ENCODE measurements around the gene ILKAP.

Gene ILKAP

DNA sequence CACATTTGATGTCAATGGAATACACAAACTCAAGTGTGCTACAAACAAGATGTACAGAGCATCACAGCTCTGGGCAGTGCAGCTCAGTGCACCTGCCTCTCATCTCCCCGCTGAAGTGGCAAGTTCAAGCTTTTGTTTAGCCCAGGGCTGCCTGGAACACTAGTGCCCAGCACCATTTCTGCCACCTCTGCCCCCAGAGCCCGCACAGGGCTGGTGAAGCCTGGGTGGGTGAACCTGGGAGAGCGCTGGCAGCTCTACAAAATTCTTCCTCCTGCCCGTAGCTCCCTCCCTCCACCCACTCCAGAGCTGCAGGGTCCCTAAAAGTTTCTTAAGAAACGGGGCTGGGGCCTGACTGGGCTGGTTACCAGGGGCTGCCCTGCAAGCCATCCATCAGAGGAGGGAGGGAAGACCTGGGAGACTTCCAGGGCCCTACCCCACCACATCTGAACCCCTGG lies 34.8 kb upstream of the ILKAP start:
- DNase-seq (ENCODE audit: low read depth, low spot score) = no peak
- no peak overlapping the region for H3K4me3 ChIP-seq (ENCODE audit: low read length)

DNA sequence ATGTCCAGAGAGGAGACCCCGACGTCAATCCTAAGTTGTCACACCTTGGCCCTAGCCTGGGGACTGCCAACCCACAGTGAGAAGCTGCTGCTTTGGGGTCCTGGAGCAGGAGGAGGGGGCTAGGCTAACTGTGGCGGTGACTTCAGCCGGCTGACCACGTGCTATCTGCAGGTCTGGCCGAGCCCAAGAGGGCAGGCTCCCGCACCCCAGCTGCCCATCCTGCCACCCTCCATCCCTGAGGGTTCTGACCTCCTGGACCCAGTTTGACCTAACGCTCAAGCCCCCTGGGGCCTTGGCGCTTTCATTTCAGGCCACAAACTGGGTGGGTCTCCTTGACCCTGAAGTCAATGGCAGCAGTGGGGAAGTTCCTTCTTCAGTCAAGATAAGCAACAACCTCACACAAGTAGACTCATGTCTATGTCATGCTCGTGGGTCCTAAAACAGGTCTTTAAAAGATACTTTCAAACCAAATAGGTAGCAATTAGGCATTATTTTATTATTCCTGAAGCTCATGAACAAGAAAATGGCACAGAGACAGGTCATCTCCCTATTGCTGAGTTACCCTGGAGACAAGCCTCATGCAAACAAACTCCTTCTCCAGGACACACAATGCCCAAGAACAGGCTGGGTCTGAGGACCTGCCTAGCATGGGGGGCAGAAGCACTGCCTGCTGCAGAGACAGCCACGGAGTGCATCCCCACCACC lies 34.1 kb upstream of the ILKAP start:
- DNase-seq (ENCODE audit: low read depth, low spot score) = no peak
- H3K4me3 ChIP-seq (ENCODE audit: low read length) = no peak overlapping the region

DNA sequence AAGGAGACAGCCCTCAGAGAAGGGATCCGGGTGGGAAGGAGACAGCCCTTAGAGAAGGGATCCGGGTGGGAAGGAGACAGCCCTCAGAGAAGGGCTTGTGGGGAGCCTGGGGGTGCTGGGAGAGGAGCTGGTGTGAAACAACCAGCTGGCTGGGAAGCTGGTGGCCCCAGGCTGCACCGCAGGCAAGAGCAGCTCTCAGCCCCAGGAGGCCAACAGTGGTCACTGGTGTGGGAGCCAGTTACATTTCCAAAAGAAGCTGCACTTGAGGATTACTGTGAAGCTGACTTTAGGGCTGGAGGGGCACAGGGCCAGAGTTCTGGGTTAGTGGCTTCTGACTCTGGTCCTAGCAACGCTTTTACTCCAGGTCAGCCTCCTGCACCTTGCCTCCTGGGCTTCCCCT lies 33.1 kb upstream of the ILKAP start:
- H3K4me3 ChIP-seq (ENCODE audit: low read length) = no peak overlapping the region
- DNase-seq (ENCODE audit: low read depth, low spot score) = no peak

- no peak for DNase-seq (ENCODE audit: low read depth, low spot score)
- H3K4me3 ChIP-seq (ENCODE audit: low read length) = no peak overlapping the region
Measured at GRCh38 chr2:238235856-238236255, 32.4 kb upstream of the ILKAP start.

DNA sequence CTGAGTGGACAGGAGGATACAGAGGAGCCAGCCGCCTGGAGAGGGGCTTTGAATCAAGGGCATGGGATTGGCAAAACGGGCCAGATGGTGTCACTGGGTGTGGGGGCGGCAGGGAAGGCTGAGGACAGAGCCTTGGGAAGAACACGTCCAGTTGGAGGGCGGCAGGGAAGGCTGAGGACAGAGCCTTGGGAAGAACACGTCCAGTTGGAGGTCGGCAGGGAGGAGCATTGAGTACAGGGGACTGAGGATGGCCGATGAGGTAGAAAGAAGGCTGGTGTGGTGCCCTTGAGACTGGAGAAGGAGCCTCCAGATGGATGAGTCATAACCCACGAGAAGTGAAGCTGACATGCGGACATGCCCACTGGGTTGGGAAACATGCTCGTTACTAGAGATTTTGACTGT lies 31.8 kb upstream of the ILKAP start:
- no peak overlapping the region for H3K4me3 ChIP-seq (ENCODE audit: low read length)
- DNase-seq (ENCODE audit: low read depth, low spot score) = no peak

DNA sequence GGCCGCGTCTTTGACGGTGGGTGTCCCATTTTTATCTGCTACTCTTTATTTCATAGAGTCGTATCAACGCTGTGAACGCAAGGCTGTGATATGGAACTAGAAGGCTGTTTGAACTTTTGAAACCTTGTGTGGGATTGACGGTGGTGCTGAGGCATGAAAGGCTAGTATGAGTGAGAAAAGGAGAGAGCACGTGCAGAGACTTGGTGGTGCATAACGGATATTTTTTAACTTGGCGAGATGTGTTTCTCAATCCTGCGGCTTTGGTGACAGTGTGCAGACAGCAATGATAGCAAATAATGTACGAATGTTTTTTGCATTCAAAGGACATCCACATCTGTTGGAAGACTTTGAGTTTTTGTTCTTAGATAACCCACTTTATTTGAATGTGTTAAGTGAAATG lies 30.1 kb upstream of the ILKAP start:
- no peak for DNase-seq (ENCODE audit: low read depth, low spot score)
- no peak overlapping the region for H3K4me3 ChIP-seq (ENCODE audit: low read length)

- H3K4me3 ChIP-seq (ENCODE audit: low read length) = no peak overlapping the region
- no peak for DNase-seq (ENCODE audit: low read depth, low spot score)
Measured at GRCh38 chr2:238231809-238232208, 28.3 kb upstream of the ILKAP start.

- peak; percentile 17 for DNase-seq (ENCODE audit: low read depth, low spot score)
- no peak overlapping the region for H3K4me3 ChIP-seq (ENCODE audit: low read length)
Measured at GRCh38 chr2:238231251-238231793, 27.8 kb upstream of the ILKAP start.

DNA sequence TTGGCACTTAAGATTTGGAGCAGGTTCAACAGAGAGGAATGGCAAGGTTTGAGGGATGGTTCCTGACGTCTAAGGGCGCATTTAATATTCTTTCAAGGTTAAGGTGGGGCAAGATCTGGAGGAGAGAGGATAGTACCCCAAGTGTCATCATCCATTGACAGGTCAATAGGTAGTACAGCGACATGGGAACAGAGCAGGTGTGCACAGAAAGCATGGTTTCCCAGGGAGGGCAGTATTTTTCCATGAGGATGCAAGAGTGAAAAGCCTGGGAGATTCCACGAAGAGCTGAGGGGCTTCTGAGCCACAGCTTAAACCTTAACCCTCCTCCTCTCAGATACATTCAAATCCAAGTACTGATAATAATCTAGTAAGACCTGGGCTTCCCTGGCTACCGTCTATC lies 27.2 kb upstream of the ILKAP start:
- DNase-seq (ENCODE audit: low read depth, low spot score) = no peak
- no peak overlapping the region for H3K4me3 ChIP-seq (ENCODE audit: low read length)

GRCh38 chr2:238228700-238229099 lies 25.2 kb upstream of the ILKAP start:
- no peak for DNase-seq (ENCODE audit: low read depth, low spot score)
- no peak overlapping the region for H3K4me3 ChIP-seq (ENCODE audit: low read length)

GRCh38 chr2:238227587-238228032 lies 24.1 kb upstream of the ILKAP start:
- DNase-seq (ENCODE audit: low read depth, low spot score) = no peak
- no peak overlapping the region for H3K4me3 ChIP-seq (ENCODE audit: low read length)

GRCh38 chr2:238226698-238227586 lies 23.4 kb upstream of the ILKAP start:
- DNase-seq (ENCODE audit: low read depth, low spot score) = no peak
- H3K4me3 ChIP-seq (ENCODE audit: low read length) = no peak overlapping the region

GRCh38 chr2:238225911-238226697 lies 22.6 kb upstream of the ILKAP start:
- H3K4me3 ChIP-seq (ENCODE audit: low read length) = no peak overlapping the region
- no peak for DNase-seq (ENCODE audit: low read depth, low spot score)

DNA sequence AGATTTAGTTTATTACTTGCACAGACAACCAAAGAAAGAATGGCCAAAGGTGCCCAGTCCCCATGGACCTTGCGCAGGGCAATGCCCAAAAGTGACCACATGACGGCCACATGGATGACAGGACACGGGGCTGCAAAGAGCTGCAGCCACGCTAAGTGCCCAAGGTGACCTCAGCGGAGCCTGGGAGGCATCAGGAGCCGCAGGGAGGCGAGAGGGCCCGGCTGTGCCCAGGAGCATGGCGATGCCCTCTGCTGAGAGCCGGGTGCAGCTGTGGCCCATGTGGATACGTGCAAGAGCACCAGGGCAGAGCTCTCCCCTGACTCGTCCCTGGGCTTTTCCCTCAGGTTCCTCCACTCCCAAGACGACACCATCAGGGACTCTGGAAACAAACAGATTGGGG lies 21.6 kb upstream of the ILKAP start:
- H3K4me3 ChIP-seq (ENCODE audit: low read length) = no peak overlapping the region
- DNase-seq (ENCODE audit: low read depth, low spot score) = no peak

DNA sequence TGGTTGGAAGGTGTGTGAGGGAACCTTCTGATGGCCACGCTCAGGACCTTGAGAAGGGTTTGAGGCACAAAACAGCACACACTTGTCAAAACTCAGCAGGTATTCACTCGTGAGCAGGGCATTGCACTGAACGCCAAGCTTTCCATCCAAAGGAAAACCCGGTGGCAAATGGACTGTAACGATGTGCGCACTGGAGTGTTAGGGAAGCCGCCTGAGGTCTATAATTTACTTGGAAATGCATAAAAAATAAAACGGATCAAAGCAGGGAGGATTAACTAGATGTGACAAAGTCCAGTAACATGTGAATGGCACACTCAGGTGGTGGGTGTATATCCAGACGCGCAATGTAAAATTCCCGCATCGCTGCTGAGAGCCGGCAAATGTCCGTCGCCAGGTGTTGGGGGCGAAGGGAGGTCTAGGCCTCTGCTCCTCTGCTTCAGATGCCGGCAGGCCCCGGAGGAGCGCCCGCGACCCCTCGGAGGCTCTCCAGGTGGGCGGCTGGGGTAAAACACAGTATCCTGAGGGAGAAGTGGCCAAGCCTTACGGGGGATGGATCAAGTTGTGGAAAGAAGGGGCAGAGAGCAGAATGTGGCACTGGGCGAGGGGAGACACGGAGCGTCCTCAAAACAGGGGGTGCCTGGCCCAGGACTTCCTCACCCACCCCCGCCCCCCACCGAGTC lies 21.0 kb upstream of the ILKAP start:
- no peak for DNase-seq (ENCODE audit: low read depth, low spot score)
- H3K4me3 ChIP-seq (ENCODE audit: low read length) = no peak overlapping the region

DNA sequence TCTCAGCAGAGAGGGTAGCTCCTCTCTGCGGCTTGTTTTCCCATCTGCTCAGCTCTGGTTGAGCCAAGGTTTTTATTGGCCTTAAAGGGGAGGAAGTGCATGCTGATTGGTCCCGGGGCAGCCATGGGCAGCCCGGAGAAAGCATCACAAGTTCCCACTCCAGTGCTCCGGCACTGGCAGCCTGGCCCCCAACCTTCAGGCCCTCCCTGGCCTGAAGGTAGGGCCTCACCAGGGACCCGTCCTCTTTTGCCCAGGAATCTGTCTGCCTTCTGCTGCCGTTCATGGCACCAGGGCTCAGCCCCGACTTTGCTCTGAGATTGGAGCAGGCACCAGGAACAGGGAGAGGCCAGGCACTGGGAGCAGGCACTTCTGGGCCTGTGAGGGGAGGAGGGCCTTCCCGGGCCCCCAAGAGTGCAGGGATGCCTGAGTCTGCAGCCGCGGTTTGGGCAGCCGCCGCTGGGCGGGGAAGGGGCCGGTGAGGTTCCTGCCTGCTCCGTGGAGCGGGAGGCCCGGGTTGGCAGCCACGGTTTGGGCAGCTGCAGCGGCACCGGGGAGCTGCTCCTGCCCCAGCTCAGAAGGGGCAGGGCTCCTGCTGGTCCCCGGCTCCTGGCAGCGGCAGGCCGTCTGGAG lies 17.5 kb upstream of the ILKAP start:
- no peak overlapping the region for H3K4me3 ChIP-seq (ENCODE audit: low read length)
- DNase-seq (ENCODE audit: low read depth, low spot score) = no peak

GRCh38 chr2:238220274-238220891 lies 16.9 kb upstream of the ILKAP start:
- no peak for DNase-seq (ENCODE audit: low read depth, low spot score)
- no peak overlapping the region for H3K4me3 ChIP-seq (ENCODE audit: low read length)

GRCh38 chr2:238216651-238217184 lies 13.2 kb upstream of the ILKAP start:
- H3K4me3 ChIP-seq (ENCODE audit: low read length) = no peak overlapping the region
- DNase-seq (ENCODE audit: low read depth, low spot score) = no peak

All from Jurkat, Clone E6-1 (cell line).